ENCODE results near the gene PRSS57. TPM values are rescaled to one million over a fixed set of nuclear protein-coding genes. Genes with fewer than 3 reads are reported as not detected.

PRSS57 gene
- total and polyA plus RNA-seq, 12 donors: 0.06 TPM; not detected in 11

GRCh38 chr19:723247-723646, 28.0 kb upstream of the PRSS57 start:
- H3K9me3 ChIP-seq: no peaks in the 10 kb centered on the region
- DNase-seq (no peak), ATAC-seq (no peak)
- H3K36me3 ChIP-seq: peaks cover 0 to 7% (median 0%) of the 10 kb centered on the region in 9 donors
- no peak overlapping the region for H3K4me3 ChIP-seq
- TF ChIP-seq CTCF (IDR thresholded peaks at IDR 0.05): no peak
- H3K4me1 ChIP-seq: peaks cover 8 to 49% (median 29%) of the 10 kb centered on the region in 9 donors
- H3K27me3 ChIP-seq: peaks cover 0 to 32% (median 14%) of the 10 kb centered on the region in 7 donors
- intact Hi-C loops (cut with DNase I): no loop called here
- 85% methylated on average over 13 of the region's 13 CpGs for WGBS, 2 donors
- peak overlapping the region in 7 of 10 donors; percentile 47 to 70 (median 56) for H3K27ac ChIP-seq

- intact Hi-C loops (cut with DNase I): no loop called here
- ATAC-seq: peak in 7 of 8 donors; percentile 11 to 57 (median 39)
- DNase-seq: peak; percentile 44 to 61
- H3K4me1 ChIP-seq: peaks cover 8 to 44% (median 24%) of the 10 kb centered on the region in 9 donors
- H3K36me3 ChIP-seq: peaks cover 0 to 7% (median 0%) of the 10 kb centered on the region in 9 donors
- WGBS, 2 donors: 47 to 53% methylated on average over 17 of the region's 17 CpGs
- TF ChIP-seq CTCF (IDR thresholded peaks at IDR 0.05): no peak
- H3K27me3 ChIP-seq: peaks cover 0 to 34% (median 14%) of the 10 kb centered on the region in 7 donors
- H3K27ac ChIP-seq: peak overlapping the region in 8 of 10 donors; percentile 2 to 70 (median 54)
- no peak overlapping the region for H3K4me3 ChIP-seq
- no peaks in the 10 kb centered on the region for H3K9me3 ChIP-seq
Measured at GRCh38 chr19:722553-723101, 27.4 kb upstream of the PRSS57 start.

- 35 to 47% methylated on average over 35 to 49 of the region's 58 CpGs for WGBS, 2 donors
- peaks cover 0 to 34% (median 14%) of the 10 kb centered on the region in 7 donors for H3K27me3 ChIP-seq
- no peak for TF ChIP-seq CTCF (IDR thresholded peaks at IDR 0.05)
- no peak overlapping the region for H3K4me3 ChIP-seq
- intact Hi-C loops (cut with DNase I): no loop called here
- ATAC-seq: peak in 3 of 8 donors; percentile 11 to 33 (median 19)
- peaks cover 0 to 3% (median 0%) of the 10 kb centered on the region in 11 donors for H3K9me3 ChIP-seq
- H3K4me1 ChIP-seq: peaks cover 8 to 40% (median 22%) of the 10 kb centered on the region in 9 donors
- H3K27ac ChIP-seq: peak overlapping the region in 8 of 10 donors; percentile 30 to 76 (median 48)
- DNase-seq: no peak
- H3K36me3 ChIP-seq: peaks cover 0 to 2% (median 0%) of the 10 kb centered on the region in 9 donors
Measured at GRCh38 chr19:720345-721160, 25.3 kb upstream of the PRSS57 start.

GRCh38 chr19:719636-720344, 24.5 kb upstream of the PRSS57 start:
- Histone ChIP-seq H3K27me3 (peaks cover 0 to 34% (median 14%) of the 10 kb centered on the region in 7 donors), H3K27ac (peak overlapping the region in 8 of 10 donors; percentile 36 to 76 (median 62)), H3K9me3 (peaks cover 0 to 10% (median 0%) of the 10 kb centered on the region in 11 donors), H3K36me3 (peaks cover 0 to 10% (median 0%) of the 10 kb centered on the region in 9 donors), H3K4me1 (peaks cover 8 to 40% (median 22%) of the 10 kb centered on the region in 9 donors), H3K4me3 (peak overlapping the region in 3 of 10 donors; percentile 3 to 9 (median 7))
- peak in 1 of 8 donors; percentile 26 for ATAC-seq
- intact Hi-C loops (cut with DNase I): no loop called here
- TF ChIP-seq CTCF (IDR thresholded peaks at IDR 0.05): no peak
- 23 to 33% methylated on average over 41 to 79 of the region's 79 CpGs for WGBS, 2 donors
- DNase-seq: no peak
